Measurements from ENCODE around the gene EVA1B.

The EVA1B gene

DNA sequence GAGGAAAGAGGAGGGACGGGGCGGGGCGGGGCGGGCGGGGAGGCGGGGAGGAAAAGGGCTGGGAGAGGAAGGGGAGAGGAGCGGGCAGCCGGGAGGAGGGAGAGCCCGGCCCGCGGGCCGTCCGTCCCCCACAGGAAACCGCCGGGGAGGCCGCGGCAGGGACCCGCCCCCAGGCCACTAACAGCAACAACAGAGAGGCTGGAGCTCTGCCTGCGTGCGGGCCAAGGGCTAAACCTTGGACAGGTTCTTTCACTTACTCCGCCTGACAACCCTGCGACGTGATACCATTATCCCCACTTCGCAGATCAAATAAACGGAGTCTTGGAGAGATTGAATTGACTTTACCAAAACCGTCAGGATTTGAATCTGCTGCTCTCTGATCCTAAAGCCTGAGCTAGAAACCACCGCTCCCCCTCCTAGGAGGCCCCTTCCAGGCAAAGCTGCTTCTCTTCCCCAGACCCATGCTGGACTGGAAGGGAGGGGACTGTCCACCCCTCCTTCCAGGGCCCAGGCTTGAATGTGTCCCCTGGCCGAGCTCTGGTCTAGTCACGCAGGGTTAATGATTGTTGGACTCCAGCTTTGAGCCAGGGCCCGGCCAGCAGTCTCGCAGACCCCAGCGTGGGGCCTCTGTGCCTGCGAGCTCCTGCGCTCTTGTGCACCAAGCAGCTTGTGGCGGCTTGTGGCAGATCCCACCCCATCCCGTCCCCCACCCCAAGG, at the start of gene EVA1B:
TSS of gene EVA1B (minus strand) at position 10 of the 717 bp plus-strand sequence. CDS start 608 bp downstream, outside the sequence.
- DNase-seq, result no peak

GRCh38 chr1:36372617-36373016, 49.2 kb upstream of the EVA1B start:
- DNase-seq, result no peak

GRCh38 chr1:36369061-36369861, 45.8 kb upstream of the EVA1B start:
- DNase-seq, result peak; percentile 84

DNA sequence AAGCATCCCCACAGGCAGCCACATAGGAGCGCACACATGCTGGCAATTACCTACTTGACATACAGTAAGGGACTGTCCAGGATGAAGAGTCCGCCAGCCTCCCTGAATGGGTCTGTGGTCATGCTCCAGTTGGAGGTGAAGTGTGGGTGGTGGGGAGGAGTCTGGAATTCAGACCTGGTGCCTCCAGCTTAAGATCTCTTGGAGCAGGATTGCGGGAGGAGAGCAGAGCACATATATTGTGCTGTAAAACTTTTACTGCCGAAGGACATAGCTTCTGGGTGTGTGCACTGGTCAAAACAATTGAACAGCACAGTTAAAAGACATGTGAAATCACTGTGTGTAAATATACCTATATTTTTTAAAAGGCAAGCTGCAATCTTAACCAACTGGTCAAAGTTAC, 44.4 kb upstream of the EVA1B start:
- DNase-seq, result no peak

DNA sequence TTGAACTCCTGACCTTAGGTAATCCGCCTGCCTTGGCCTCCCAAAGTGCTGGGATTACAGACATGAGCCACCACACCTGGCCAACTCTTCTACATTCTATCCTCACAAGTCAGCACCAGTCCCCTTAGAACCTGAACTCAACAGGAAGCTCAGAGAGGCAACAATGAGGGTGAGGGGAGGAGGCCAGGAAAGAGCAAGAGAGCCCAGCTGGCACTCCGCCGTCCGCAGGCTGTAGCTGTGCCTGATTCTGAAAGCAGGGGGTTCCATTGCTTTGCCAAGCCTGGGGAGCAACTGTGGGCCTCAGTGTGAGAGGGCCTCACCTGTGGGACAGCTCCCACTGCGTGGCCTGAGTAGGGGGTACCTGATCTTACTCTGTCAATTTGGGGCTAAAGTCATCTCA, 43.6 kb upstream of the EVA1B start:
- no peak for DNase-seq

DNA sequence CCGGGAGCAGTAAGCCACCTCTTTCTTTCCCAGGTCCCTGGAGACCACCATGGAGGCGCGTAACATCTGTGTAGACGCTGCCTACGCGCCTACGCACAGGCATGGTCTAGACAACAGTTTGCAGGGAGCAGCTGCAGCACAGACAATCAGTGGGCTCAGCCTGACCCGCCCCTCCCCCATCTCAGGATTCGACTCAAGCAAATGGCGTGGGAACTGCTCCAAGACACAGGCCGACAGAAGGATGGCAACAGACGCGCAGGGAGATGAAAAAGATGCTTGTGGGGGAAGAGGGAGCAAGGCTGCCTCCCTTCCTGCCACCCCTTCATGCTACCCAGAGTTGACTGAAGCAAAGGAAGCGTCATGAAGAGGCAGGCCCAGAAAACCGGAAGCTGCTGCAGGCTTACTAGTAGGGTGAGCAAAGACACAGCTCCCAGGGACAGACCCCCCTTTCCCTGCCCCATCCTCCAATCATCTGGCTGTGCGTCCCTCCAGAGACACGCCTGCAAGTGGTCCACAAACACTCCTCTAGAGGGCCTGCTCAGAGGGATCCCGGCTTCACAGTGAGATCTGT, 42.7 kb upstream of the EVA1B start:
- no peak for DNase-seq

DNA sequence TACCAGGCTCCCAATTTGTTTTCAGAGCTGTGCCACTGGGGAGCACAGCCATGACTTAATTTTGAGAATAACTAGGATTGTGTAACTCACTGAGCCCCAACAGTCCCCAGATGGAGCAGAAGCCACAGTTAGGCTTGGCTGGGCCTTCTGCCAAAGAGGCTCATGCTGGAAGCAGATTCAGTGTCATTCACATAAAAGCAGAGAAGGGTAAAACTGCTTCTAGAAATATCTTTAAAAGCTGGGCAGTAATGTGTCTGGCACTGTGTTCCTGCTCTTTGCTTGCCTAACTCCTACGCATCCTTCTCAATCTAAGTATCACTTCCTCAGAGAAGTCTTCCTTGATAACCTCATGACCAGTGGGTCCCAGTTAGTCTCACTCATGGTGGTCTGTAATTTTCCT, 41.9 kb upstream of the EVA1B start:
- no peak for DNase-seq

DNA sequence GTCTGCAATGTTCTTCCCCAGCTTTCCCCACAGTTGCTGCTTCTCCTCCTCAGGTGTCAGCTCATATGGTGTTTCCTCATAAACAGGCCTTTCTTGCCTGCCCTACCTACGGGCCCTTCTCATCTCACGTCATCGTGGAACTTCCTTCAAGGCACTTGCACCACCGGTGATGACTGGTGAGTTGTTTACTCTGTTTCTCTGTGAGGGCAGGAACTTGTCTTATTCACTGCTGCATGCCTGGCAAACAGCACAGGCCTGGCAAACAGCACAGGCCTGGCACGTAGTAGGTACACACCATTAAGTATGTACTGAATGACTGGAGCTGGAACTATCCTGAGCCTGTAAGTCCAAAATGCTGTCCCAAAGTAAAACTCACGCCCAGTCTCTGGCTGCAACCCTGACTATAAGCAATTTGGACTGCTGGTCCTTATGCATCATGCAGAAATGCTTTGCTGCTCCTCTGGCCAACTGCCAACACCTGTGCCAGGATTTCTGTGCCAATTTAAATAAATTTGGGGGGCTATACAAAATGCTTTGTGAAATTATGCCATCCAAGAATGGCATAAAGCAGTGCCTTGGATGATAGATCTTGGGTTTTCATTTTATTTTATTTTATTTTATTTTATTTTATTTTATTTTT, 36.6 kb upstream of the EVA1B start:
- no peak for DNase-seq

DNA sequence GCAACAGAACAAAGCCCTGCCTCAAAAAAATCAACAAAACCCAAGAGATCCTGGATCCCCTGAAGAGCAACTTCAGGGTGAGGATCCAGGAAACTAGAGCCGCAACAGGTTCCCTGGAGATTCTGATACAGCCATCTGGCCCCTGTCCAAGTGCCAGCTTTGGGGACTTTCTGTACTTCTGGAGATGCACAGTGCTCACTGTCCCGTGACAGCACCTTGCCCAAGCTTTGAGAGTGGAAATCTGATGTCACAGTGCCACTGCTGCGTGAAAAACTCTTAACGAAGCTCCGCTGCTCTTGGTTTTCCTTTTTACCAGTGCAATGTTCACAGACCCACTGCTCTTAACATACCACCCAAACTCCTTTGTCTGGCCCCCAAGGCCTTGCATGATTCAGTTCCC, 35.9 kb upstream of the EVA1B start:
- no peak for DNase-seq

DNA sequence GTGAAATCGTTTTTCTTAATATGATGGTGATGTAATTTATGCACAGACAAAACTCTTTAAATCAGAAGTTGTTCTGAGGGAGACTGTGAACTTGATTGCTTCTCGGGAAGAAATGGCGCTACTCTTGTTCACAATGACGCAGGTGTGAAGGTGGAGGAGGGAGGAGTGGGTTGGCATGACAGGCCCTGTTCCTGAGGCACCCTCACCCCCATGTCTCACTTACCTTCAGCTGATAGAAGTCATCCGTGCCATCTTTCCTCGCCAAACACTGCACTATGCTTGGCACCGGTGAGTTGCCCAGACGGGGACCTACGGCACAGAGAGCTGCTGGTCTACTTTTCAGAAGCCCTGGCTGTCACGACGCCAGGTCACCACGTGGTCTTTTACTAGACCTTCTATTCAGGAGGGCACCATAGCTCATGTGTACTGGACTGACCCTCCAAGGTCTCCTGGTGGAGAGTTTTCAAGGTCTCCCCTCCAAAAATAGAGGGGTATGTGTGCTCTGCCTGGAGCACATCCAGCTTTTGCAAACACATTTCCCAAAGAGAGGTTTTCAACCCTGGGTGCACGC, 35.2 kb upstream of the EVA1B start:
- DNase-seq, result no peak

GRCh38 chr1:36355811-36356210, 32.4 kb upstream of the EVA1B start:
- no peak for DNase-seq

DNA sequence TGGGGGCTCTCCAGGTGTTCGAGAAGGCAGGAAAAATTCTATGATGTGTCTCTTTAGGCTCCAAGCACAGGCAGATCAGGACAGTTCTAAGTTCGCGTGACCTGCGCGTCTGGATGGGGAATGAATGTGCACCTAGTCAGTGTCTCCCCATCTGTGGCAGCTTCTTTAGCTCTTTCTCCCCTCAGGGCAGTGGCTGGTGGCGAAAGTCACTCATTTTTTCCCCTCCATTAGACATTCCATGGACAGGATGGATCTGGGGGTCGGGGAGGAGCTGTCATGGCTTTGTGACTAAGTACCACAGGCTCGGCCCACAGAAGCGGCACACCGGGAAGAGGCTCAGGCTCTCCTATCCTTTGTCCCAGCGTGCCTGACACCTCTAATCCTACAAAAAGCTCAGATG, 31.0 kb upstream of the EVA1B start:
- DNase-seq, result no peak

- no peak for DNase-seq
These were observed 29.7 kb upstream of the EVA1B start for GRCh38 chr1:36352910-36353878.

- no peak for DNase-seq
These were observed 28.9 kb upstream of the EVA1B start for GRCh38 chr1:36352125-36352909.

- no peak for DNase-seq
These were observed 28.0 kb upstream of the EVA1B start for GRCh38 chr1:36351227-36351977.

DNA sequence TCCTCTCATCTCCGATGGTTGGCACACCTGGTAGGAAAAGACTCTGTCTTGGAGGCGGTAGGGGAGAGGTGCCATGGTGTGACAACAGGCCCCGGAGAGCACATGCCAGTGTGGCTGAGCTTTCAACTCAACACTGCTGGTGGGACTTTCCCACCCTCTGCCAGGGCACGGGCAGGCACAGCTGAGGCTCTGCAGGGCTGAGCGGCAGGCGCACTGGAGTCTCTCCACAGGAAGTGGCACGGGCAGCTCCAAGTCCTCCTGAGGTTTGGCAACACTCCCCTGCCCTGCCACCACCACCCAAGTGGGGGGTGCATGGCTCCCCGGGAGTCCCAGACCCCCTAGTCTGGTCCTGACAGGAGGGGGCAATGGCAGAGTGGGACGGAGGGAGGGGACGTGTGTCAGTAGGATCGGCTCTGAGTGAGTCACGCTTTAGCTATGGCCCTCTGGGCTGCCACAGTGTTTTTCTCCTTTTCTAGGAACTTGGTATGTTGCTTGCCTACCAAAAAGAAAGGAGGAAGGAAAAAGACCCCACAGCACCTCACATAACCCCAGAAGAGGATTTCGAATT, 27.3 kb upstream of the EVA1B start:
- no peak for DNase-seq

DNA sequence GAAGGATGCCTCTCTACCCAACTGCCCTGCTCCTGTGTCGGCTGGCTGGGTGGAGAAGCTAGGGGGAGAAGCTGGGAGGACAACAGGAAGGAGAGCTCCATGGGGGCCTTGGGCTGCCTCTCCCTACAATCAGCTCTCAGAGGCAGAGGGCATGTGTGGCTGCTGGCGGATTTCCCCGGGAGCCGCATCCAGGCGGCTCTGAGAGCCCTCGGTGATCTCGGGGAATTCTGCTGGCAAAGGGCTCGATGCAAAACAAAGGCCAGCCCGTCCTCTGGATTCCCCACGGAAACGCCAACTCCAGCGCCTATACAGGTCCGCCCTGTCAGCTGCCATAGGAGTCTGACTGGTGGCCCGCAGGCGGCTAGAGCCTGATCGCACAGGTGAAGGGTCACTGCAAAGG, 26.4 kb upstream of the EVA1B start:
- no peak for DNase-seq

- DNase-seq, result no peak
These were observed 25.8 kb upstream of the EVA1B start for GRCh38 chr1:36349241-36349671.

GRCh38 chr1:36346741-36347370, 23.4 kb upstream of the EVA1B start:
- no peak for DNase-seq
